DMS114 treated with DMSO at 0.1 percent for 48 hours (cell line): ENCODE measurements around the gene MAPKAPK3.

Source experiments
- DNase-seq: peaks from one replicate; lab custom pipeline; 2025; ENCODE audit not compliant: unreplicated experiment; lab: John Stamatoyannopoulos, UW

The MAPKAPK3 gene

GRCh38 chr3:50617096-50617791 lies at the start of gene MAPKAPK3:
Gene MAPKAPK3 (plus strand): TSS chr3:50617151. CDS start chr3:50617566, 415 bp downstream.
- no peak for DNase-seq

- DNase-seq: peak; percentile 29
These were observed 49.4 kb upstream of the MAPKAPK3 start, which contains the start of gene C3orf18 for GRCh38 chr3:50567386-50568167. Gene C3orf18 (minus strand): TSS chr3:50567747. CDS start chr3:50565699, 2,048 bp downstream.

GRCh38 chr3:50568947-50569749 lies 47.8 kb upstream of the MAPKAPK3 start, which contains the start of gene HEMK1:
Gene HEMK1 (plus strand): TSS chr3:50569522. CDS start chr3:50571105, 1,583 bp downstream.
- DNase-seq: peak; percentile 76

- no peak for DNase-seq
These were observed 46.3 kb upstream of the MAPKAPK3 start for GRCh38 chr3:50570508-50571279.

GRCh38 chr3:50571486-50571885 lies 45.5 kb upstream of the MAPKAPK3 start:
- DNase-seq: no peak

- DNase-seq: no peak
These were observed 44.8 kb upstream of the MAPKAPK3 start for GRCh38 chr3:50572158-50572557.

- DNase-seq: no peak
These were observed 44.1 kb upstream of the MAPKAPK3 start for GRCh38 chr3:50572801-50573371.

GRCh38 chr3:50573566-50574443 lies 43.1 kb upstream of the MAPKAPK3 start:
- no peak for DNase-seq

- no peak for DNase-seq
These were observed 42.5 kb upstream of the MAPKAPK3 start for GRCh38 chr3:50574444-50574831.

GRCh38 chr3:50575372-50575771 lies 41.6 kb upstream of the MAPKAPK3 start:
- DNase-seq: no peak

GRCh38 chr3:50577348-50577747 lies 39.6 kb upstream of the MAPKAPK3 start:
- DNase-seq: no peak

GRCh38 chr3:50580683-50581458 lies 36.1 kb upstream of the MAPKAPK3 start:
- DNase-seq: no peak

GRCh38 chr3:50581459-50581842 lies 35.5 kb upstream of the MAPKAPK3 start:
- DNase-seq: no peak

- no peak for DNase-seq
These were observed 34.9 kb upstream of the MAPKAPK3 start for GRCh38 chr3:50582083-50582482.

- DNase-seq: no peak
These were observed 33.1 kb upstream of the MAPKAPK3 start for GRCh38 chr3:50583897-50584296.

GRCh38 chr3:50584391-50584790 lies 32.6 kb upstream of the MAPKAPK3 start:
- no peak for DNase-seq

GRCh38 chr3:50585919-50586762 lies 30.8 kb upstream of the MAPKAPK3 start:
- DNase-seq: no peak

- DNase-seq: no peak
These were observed 30.2 kb upstream of the MAPKAPK3 start for GRCh38 chr3:50586763-50587070.
